ENCODE results near the gene SRRD.

- no peak for TF ChIP-seq POLR2A (IDR thresholded peaks at IDR 0.05)
- TF ChIP-seq CTCF (IDR thresholded peaks at IDR 0.05) = no peak
Observed at GRCh38 chr22:26479792-26480610, 3.7 kb upstream of the SRRD start.

Data from thyroid gland (tissue), 4 donors.